ENCODE data around the gene CCDC88C.

Gene CCDC88C

DNA sequence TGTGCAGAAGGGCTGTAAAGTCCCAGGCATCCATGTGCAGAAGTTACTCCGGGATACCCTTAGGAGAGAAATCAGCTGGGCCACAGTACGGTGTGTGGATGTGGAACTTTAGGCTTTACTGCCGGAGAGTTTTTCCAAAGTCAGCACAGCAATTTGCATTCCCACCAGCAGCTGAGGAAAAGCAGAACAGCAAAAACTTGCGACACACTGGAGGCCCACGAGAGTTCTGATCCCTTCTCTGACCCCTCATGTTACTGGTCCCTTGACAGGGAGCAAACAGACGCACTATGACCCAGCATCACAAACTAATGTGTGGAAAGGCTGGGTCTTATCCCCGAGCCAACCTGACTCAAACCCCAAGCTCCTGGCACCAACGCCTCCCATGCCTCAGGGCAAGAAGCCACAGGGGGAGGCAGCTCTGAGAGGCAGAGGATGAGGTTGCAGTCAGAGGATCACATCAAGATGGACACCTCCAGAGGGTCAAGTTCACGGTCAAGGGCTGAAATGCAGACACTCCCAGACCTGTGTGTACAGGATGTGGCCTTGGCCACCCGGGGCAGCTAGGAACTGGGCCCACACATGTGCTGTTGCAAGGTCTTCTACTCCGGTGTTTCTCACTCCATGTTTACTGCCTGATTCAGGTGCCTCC, 38.6 kb downstream of the CCDC88C start:
- TF ChIP-seq, protein P1, sequence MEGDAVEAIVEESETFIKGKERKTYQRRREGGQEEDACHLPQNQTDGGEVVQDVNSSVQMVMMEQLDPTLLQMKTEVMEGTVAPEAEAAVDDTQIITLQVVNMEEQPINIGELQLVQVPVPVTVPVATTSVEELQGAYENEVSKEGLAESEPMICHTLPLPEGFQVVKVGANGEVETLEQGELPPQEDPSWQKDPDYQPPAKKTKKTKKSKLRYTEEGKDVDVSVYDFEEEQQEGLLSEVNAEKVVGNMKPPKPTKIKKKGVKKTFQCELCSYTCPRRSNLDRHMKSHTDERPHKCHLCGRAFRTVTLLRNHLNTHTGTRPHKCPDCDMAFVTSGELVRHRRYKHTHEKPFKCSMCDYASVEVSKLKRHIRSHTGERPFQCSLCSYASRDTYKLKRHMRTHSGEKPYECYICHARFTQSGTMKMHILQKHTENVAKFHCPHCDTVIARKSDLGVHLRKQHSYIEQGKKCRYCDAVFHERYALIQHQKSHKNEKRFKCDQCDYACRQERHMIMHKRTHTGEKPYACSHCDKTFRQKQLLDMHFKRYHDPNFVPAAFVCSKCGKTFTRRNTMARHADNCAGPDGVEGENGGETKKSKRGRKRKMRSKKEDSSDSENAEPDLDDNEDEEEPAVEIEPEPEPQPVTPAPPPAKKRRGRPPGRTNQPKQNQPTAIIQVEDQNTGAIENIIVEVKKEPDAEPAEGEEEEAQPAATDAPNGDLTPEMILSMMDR (IDR thresholded peaks at IDR 0.05; ENCODE audit: insufficient read depth, low read length, missing control alignments), result no peak
- CTCF ChIA-PET, result no interaction called here
- DNase-seq (ENCODE audit: low read depth, low spot score), result no peak
- POLR2A ChIA-PET, result no interaction called here
- no peak overlapping the region for H3K4me3 ChIP-seq (ENCODE audit: low read depth, low read length)

DNA sequence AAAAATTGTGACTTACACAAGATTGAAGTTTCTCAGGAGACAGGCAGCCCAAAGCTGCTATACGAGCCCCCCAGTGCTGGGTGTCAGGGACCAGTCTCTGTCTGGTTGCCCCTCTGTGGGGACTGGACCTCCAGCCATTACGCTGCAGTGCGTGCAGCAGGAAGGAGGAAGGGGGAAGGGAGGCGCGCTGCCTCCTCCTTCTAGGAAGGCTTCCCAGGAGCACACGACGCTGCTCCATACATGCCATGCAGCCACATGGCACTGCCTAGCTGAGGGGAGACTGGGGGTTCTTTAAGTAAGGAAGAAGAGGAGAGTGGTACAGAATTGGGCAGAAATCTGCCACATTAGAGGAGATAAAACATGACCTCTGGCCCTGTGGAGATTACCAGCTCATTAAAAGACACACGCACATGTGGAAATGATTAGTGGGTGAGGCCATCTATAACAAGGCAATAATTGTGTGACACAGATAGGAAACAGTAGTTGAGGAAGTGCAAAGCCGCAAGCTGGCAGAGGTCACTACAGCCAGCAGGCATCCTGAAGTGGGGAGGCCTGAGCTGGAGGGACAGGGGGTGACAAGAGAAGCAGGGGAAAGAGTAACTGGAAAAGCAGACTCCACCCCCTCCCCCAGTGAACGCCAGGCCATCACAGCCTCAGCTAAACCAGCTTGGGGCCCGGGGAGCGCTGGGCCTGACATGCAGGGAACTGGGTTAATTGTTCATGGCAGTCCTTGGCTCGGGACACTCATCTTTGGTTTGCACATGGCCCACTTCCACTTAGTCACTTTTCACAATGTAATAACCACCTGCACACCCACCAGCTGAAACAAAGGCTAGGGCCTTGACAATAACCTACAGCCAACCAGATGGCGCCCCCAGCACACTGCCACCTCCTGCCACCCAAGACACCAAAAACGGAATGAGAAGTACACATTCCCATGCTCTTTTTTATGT, 39.6 kb downstream of the CCDC88C start:
- TF ChIP-seq, protein P1 (IDR thresholded peaks at IDR 0.05; ENCODE audit: insufficient read depth, low read length, missing control alignments), result no peak
- no peak overlapping the region for H3K4me3 ChIP-seq (ENCODE audit: low read depth, low read length)
- no peak for DNase-seq (ENCODE audit: low read depth, low spot score)
- CTCF ChIA-PET, result no interaction called here
- POLR2A ChIA-PET, result no interaction called here

DNA sequence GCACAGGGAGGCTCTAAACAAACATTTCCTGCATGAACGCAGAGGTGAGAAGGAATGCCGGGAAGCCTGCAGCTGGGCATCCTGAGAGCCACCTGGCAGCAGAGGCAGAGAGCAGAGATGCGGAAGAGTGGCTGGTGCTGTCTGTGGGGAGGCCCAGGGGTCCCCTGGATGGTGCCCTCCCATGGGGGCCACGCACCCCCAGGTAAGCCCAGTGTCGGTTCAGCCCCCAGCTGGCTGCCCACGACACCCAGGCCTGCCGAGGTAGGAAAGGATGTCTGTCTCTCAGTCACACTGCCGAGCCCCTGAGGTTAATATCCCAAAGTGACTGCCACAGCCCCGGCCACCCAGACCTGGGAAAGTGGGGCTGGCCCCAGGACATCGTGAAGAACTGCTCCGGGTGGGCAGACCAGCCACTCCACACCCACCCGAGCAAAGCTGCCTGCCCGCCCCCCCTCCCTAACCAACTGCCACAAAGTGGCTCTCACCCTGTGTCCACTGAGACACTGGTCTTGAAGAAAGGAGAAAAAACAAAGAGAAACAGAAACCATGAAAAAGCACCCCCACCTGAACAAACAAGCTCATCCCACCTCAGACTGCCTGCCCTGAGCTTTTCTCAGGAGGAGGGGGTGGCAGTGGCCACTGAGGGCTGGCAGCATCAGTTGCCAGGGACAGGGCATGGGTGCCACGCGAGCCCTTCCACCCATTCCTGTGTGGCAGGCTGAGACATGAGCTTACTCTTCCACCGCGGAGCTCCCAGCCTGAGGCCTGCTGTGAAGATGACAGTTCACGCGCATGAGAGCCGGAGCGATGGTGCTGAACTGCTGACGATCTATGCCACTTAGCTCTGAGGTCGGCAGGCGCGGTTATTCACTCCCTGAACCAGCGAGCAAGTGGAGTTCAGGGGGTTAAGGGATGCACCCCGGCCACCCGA, 40.8 kb downstream of the CCDC88C start:
- no peak overlapping the region for H3K4me3 ChIP-seq (ENCODE audit: low read depth, low read length)
- ChIA-PET CTCF (no interaction called here), POLR2A (no interaction called here)
- DNase-seq (ENCODE audit: low read depth, low spot score), result no peak
- TF ChIP-seq, protein P1 (IDR thresholded peaks at IDR 0.05; ENCODE audit: insufficient read depth, low read length, missing control alignments), result no peak

DNA sequence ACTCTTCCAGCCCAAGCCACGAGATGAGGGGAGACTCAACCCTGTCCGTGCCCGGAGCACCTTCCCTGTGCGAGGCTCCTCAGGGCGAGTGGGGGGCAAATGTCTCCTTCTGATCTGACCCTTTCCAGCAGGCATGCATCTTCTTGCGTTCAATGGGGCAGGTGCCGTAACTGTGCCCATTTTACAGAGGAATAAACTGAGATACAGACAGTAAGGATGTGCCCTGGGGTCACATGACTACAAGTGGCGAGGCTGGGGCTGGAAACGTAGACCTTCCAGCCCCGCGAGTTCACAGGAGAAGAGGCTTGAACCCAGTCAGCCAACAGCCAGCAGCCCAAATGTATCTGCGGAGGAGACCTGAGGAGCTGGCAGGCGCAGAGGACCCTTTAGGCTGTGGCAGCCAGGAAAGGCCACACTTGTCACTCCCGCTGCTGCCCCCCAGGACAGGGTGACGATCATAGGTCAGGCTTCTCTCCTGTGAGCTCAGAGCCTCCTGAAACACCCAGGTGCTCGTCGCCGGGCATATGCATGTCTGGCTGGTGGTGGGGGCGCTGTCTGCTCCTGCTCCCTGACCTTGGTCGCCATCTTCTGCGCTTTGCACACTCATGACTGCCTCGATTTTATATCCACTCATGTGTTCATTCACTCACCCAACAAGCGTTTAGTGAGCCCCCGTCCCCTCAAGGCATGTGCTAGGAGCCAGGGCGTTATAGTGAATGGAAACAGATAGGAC, 41.7 kb downstream of the CCDC88C start:
- TF ChIP-seq, protein P1 (IDR thresholded peaks at IDR 0.05; ENCODE audit: insufficient read depth, low read length, missing control alignments), result no peak
- DNase-seq (ENCODE audit: low read depth, low spot score), result no peak
- CTCF ChIA-PET, result no interaction called here
- POLR2A ChIA-PET, result no interaction called here
- H3K4me3 ChIP-seq (ENCODE audit: low read depth, low read length), result no peak overlapping the region

DNA sequence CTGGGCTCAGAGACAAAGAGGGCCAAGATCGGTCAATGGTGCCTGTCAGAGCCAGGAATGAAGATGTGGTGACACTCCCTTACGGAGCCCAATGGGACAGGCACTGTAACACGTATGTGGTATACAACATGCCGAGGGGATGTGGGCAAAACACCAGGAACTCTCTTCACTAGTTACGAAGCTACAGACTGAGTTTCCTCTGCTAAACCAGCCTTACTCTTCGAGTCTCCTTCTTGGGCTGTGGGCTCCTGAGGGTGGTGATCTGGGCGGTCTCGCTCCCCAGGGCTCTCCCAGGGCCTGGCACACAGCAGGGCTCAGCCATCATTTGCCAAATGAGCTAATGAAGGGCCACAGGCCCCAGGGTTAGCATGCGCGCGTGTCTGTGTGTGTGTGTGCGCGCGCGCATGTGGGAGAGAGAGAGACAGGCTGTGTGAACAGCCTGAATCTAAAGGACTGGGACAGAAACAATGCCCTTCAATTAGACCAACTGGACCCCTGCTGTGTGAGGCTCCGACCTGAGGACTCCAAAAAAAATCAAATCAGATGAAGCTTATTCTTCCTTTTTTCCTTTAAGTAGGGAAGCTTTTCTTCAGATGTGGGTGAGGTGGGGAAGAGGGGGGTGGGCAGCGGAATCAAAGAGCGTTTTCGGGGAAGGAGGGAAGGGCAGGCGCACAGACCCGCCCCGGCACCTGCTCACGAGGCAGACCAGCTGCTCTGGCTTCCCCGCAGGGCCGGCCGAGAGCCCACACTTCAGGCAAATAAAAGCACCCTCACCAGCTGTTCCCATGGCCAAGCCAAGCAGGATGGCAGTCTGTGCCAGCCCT, 42.5 kb downstream of the CCDC88C start:
- no peak for DNase-seq (ENCODE audit: low read depth, low spot score)
- ChIA-PET POLR2A (no interaction called here), CTCF (no interaction called here)
- no peak overlapping the region for H3K4me3 ChIP-seq (ENCODE audit: low read depth, low read length)
- TF ChIP-seq, protein P1 (IDR thresholded peaks at IDR 0.05; ENCODE audit: insufficient read depth, low read length, missing control alignments), result no peak

Data from AG04449 (cell line).